ENCODE measurements around the gene PPP6R3.

- TF ChIP-seq CTCF (IDR thresholded peaks at IDR 0.05) (no peak), POLR2A (IDR thresholded peaks at IDR 0.05) (no peak)
Observed at GRCh38 chr11:68532727-68533369, 72.3 kb downstream of the PPP6R3 start.

Measured in uterus (tissue), 2 donors.